HepG2 (cell line): ENCODE data around the gene RABGAP1.

Experiments
- JUND ChIP-seq: sonication (generic); formaldehyde crosslinking; IDR thresholded peaks from 2 replicates; pipeline ENCODE4 v1.8.0; 2022; ENCODE audit warnings: mild to moderate bottlenecking, missing genetic modification reagents
- TF ChIP-seq, protein P1 (sequence below): sonication (generic); formaldehyde crosslinking; IDR thresholded peaks from 2 replicates; pipeline ENCODE4 v1.5.1; 2020; ENCODE audit warnings: missing genetic modification reagents, mild to moderate bottlenecking, borderline replicate concordance

DNA sequence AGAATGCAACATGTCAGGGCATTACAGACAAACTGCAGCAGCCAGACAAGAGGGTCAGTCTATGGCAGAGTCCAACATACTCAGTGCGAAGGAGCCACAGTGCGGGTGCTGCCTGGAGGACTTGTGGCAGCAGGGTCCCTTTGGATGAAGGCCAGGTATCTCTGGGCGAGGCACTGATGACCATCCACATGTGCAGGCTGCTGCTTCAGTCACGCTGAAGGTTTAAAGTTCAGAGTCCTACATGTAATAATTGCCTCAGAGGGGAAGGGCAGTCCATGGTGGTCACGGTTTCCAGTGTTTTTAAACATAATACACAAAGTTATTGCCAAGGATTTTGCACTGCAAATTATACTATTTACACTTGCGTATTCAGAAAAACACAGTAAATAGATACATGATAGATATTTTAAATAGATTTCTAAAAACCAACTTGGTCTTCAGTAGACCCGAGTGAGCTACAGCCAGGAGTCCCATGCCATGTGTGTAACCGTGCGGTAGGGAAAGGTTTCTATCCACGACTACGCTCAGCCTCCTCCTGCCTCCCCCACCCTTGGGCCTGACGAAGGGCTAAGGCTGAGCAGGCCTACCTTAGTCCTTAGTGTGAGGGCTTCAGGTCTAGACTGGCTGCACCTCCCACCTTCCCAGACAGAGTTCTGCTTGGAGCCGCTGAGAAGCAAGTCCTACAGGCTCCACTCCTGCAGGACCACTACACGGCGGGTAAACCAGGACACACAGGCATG is 168.9 kb downstream of the RABGAP1 start:
- TF ChIP-seq, protein P1, sequence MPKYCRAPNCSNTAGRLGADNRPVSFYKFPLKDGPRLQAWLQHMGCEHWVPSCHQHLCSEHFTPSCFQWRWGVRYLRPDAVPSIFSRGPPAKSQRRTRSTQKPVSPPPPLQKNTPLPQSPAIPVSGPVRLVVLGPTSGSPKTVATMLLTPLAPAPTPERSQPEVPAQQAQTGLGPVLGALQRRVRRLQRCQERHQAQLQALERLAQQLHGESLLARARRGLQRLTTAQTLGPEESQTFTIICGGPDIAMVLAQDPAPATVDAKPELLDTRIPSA (CRISPR knock-in tag), result no peak
- TF ChIP-seq JUND (CRISPR knock-in tag), result no peak
